ENCODE measurements around the gene UHRF1.
"Not testable (repeated sequence)": the region's sequence is repeated elsewhere in the genome, so short reads cannot be mapped to it uniquely, and the experiment has no call there.

- TF ChIP-seq, protein P1, sequence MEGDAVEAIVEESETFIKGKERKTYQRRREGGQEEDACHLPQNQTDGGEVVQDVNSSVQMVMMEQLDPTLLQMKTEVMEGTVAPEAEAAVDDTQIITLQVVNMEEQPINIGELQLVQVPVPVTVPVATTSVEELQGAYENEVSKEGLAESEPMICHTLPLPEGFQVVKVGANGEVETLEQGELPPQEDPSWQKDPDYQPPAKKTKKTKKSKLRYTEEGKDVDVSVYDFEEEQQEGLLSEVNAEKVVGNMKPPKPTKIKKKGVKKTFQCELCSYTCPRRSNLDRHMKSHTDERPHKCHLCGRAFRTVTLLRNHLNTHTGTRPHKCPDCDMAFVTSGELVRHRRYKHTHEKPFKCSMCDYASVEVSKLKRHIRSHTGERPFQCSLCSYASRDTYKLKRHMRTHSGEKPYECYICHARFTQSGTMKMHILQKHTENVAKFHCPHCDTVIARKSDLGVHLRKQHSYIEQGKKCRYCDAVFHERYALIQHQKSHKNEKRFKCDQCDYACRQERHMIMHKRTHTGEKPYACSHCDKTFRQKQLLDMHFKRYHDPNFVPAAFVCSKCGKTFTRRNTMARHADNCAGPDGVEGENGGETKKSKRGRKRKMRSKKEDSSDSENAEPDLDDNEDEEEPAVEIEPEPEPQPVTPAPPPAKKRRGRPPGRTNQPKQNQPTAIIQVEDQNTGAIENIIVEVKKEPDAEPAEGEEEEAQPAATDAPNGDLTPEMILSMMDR (IDR thresholded peaks at IDR 0.05) = not testable (repeated sequence)
- TF ChIP-seq POLR2AphosphoS5, POLR2A (IDR thresholded peaks at IDR 0.05): not testable (repeated sequence)
Observed at GRCh38 chr19:4884993-4885392, 24.3 kb upstream of the UHRF1 start.

Data from prostate gland (tissue), 2 donors.